GM12878 (cell line): Measurements from ENCODE around the gene CACUL1. TPM values are rescaled to one million over a fixed set of nuclear protein-coding genes. Genes with fewer than 3 reads are reported as not detected.

ENCODE experiments used
- CREM ChIP-seq: IDR thresholded peaks from 2 replicates; pipeline ENCODE4 v1.6.1; 2014; ENCODE audit warnings: antibody characterized with exemption, low read depth
- DPF2 ChIP-seq: fragments of 450-650 bp; IDR thresholded peaks from 2 replicates; pipeline ENCODE4 v1.6.1; 2017; ENCODE audit warnings: mild to moderate bottlenecking
- HCFC1 ChIP-seq: fragments of 150-350 bp; IDR thresholded peaks from 2 replicates; pipeline ENCODE4 v1.6.1; 2014; ENCODE audit warnings: low read length
- KLF5 ChIP-seq: fragments of 450-650 bp; IDR thresholded peaks from 2 replicates; pipeline ENCODE4 v1.6.1; 2014; ENCODE audit warnings: mild to moderate bottlenecking; ENCODE audit not compliant: partially characterized antibody
- NR2F1 ChIP-seq: fragments of 450-650 bp; conservative IDR thresholded peaks from 2 replicates; pipeline ENCODE4 v1.6.1; 2017; ENCODE audit warnings: mild to moderate bottlenecking
- POU2F2 ChIP-seq: IDR thresholded peaks from 3 replicates; pipeline ENCODE4 v1.6.1; 2011; ENCODE audit warnings: low read depth, mild to moderate bottlenecking, low read length, borderline replicate concordance
- RELB ChIP-seq: fragments of 450-650 bp; IDR thresholded peaks from 2 replicates; pipeline ENCODE4 v1.6.1; 2017; ENCODE audit warnings: low read depth, mild to moderate bottlenecking, moderate library complexity
- RFX5 ChIP-seq: IDR thresholded peaks from 2 replicates; pipeline ENCODE4 v1.6.1; 2011; ENCODE audit warnings: low read depth, low read length, improper control_type of control experiment
- SKIL ChIP-seq: fragments of 450-650 bp; IDR thresholded peaks from 2 replicates; pipeline ENCODE4 v1.6.1; 2017; ENCODE audit warnings: mild to moderate bottlenecking, low read depth, inconsistent platforms; ENCODE audit not compliant: poor library complexity, severe bottlenecking
- TCF12 ChIP-seq: IDR thresholded peaks from 2 replicates; pipeline ENCODE4 v1.6.1; 2011; ENCODE audit warnings: low read depth, mild to moderate bottlenecking, low read length
- ZBED1 ChIP-seq: IDR thresholded peaks from 2 replicates; pipeline ENCODE4 v1.6.1; 2016; ENCODE audit warnings: borderline replicate concordance
- ZNF622 ChIP-seq: fragments of 450-650 bp; IDR thresholded peaks from 2 replicates; pipeline ENCODE4 v1.6.1; 2017; ENCODE audit warnings: mild to moderate bottlenecking, inconsistent platforms
- ZSCAN29 ChIP-seq: fragments of 450-650 bp; IDR thresholded peaks from 2 replicates; pipeline ENCODE4 v1.6.1; 2017; ENCODE audit warnings: mild to moderate bottlenecking, moderate library complexity
- polyA plus RNA-seq, 11 experiments: library from polyadenylated mRNA; depleted of rRNA in 4 of 11; unstranded in 6 of 11; stranded (reverse) in 5 of 11; fragments of >200 nt; fragmentation: Nextera tagmentation in 4 of 11; fragmentation: Illumina TruSeq in 1 of 11; extraction: Ambion mirVana in 4 of 11; extraction: Trizol in 1 of 11; gene quantifications; 1 replicate in 1 of 11; 2 replicates in 10 of 11; pipeline versions ENCODE4 v1.2.1 to v1.2.3, GENCODE V29; 2011 to 2016; ENCODE audit warnings: inconsistent platforms in 2 of 11, missing spikeins in 2 of 11, low read depth in 1 of 11
- total RNA-seq, 4 experiments: library from RNA; depleted of rRNA in 3 of 4; stranded (reverse); fragments of >200 nt in 3 of 4; fragmentation: Illumina TruSeq in 1 of 4; extraction: Trizol in 1 of 4; gene quantifications; 2 replicates each; pipeline versions ENCODE4 v1.2.1 to v1.2.3, GENCODE V29; 2013 to 2021

The CACUL1 gene
- total and polyA plus RNA-seq, 10 of the 15 experiments (the other 5 are each of a cell fraction or from before 2014, with no cell fraction given), result 7.4 to 23.2 (median 13.0) TPM

- no peak for TF ChIP-seq DPF2
- no peak for TF ChIP-seq CREM
- no peak for TF ChIP-seq TCF12
- no peak for TF ChIP-seq NR2F1
- no peak for TF ChIP-seq ZSCAN29
- TF ChIP-seq ZBED1, result no peak
- TF ChIP-seq RELB, result no peak
- no peak for TF ChIP-seq POU2F2
- no peak for TF ChIP-seq RFX5
- no peak for TF ChIP-seq KLF5
- TF ChIP-seq ZNF622, result no peak
- no peak for TF ChIP-seq HCFC1
- TF ChIP-seq SKIL, result no peak
- TF ChIP-seq, all 136 proteins: peak for 0
Measured at GRCh38 chr10:118730756-118731456, 23.9 kb downstream of the CACUL1 start (continued).
